Measurements from ENCODE around the gene CEMP1. TPM values are rescaled to one million over a fixed set of nuclear protein-coding genes. Genes with fewer than 3 reads are reported as not detected.

CEMP1 gene
- total RNA-seq, 1 experiment from 2014 or later: not detected

GRCh38 chr16:2518823-2519710, 12.1 kb downstream of the CEMP1 start:
- POLR2A ChIA-PET: no interaction called here
- BruUV-seq (replicated peaks): no TSS peak
- H3K27me3 ChIP-seq (ENCODE audit: control insufficient read depth, insufficient read depth, low read length): no peaks in the 10 kb centered on the region
- ATAC-seq (peak; percentile 19), DNase-seq (ENCODE audit: low read depth, low spot score) (no peak)
- H3K9me3 ChIP-seq (ENCODE audit: control insufficient read depth, insufficient read depth, low read depth, low read length): no peaks in the 10 kb centered on the region
- TF ChIP-seq TCF7L2 (IDR thresholded peaks at IDR 0.05; ENCODE audit: low read depth, low read length) (no peak), REST (IDR thresholded peaks at IDR 0.05; ENCODE audit: insufficient read depth in 1 of 2, low read depth in 2 of 2, low read length in 1 of 2) (no peak), CTCF (IDR thresholded peaks at IDR 0.05) (no peak), POLR2AphosphoS5 (IDR thresholded peaks at IDR 0.05; ENCODE audit: low read depth, low read length) (no peak), SIN3A (IDR thresholded peaks at IDR 0.05; ENCODE audit: borderline replicate concordance, insufficient read depth, low read depth, low read length) (no peak; the same call in 1 of the 2 replicates)
- H3K4me3 ChIP-seq (ENCODE audit: low read depth in 2 of 2, low read length in 2 of 2): peak overlapping the region in 1 of 2 experiments; percentile 10; a peak in 1 of 4 replicates
- in situ Hi-C loops (cut with HindIII; ENCODE audit: low pct_unique_long_range_greater_than_20kb, low sequenced_read_pairs): no loop called here
- peaks cover 2% of the 10 kb centered on the region; the same call in 1 of the 2 replicates for H3K36me3 ChIP-seq (ENCODE audit: control insufficient read depth, insufficient read depth, low read length)
- intact Hi-C loops (cut with micrococcal nuclease; ENCODE audit: unreplicated experiment): no loop called here
- CTCF ChIA-PET: interaction anchor here (0.8 kb wide), 1 partner anchor 18 kb away, joined by 3 read pairs; no protein-coding TSS in a partner anchor
- H3K4me1 ChIP-seq (ENCODE audit: control insufficient read depth, insufficient read depth, low read length): peaks cover 42% of the 10 kb centered on the region
- peak overlapping the region; percentile 66 for H3K27ac ChIP-seq (ENCODE audit: low read length)

GRCh38 chr16:2517954-2518605, 13.1 kb downstream of the CEMP1 start:
- POLR2A ChIA-PET: no interaction called here
- intact Hi-C loops (cut with micrococcal nuclease; ENCODE audit: unreplicated experiment): no loop called here

More at GRCh38 chr16:2517954-2518605, 13.1 kb downstream of the CEMP1 start:
- no peak for ATAC-seq
- H3K36me3 ChIP-seq (ENCODE audit: control insufficient read depth, insufficient read depth, low read length): peaks cover 2% of the 10 kb centered on the region; the same call in 1 of the 2 replicates
- CTCF ChIA-PET: no interaction called here
- BruUV-seq (replicated peaks): no TSS peak
- in situ Hi-C loops (cut with HindIII; ENCODE audit: low pct_unique_long_range_greater_than_20kb, low sequenced_read_pairs): no loop called here
- TF ChIP-seq SIN3A (IDR thresholded peaks at IDR 0.05; ENCODE audit: borderline replicate concordance, insufficient read depth, low read depth, low read length) (no peak), REST (IDR thresholded peaks at IDR 0.05; ENCODE audit: insufficient read depth in 1 of 2, low read depth in 2 of 2, low read length in 1 of 2) (no peak), POLR2AphosphoS5 (IDR thresholded peaks at IDR 0.05; ENCODE audit: low read depth, low read length) (no peak), CTCF (IDR thresholded peaks at IDR 0.05) (no peak), TCF7L2 (IDR thresholded peaks at IDR 0.05; ENCODE audit: low read depth, low read length) (no peak)
- no peaks in the 10 kb centered on the region for H3K9me3 ChIP-seq (ENCODE audit: control insufficient read depth, insufficient read depth, low read depth, low read length)
- no peaks in the 10 kb centered on the region for H3K27me3 ChIP-seq (ENCODE audit: control insufficient read depth, insufficient read depth, low read length)
- H3K27ac ChIP-seq (ENCODE audit: low read length): peak overlapping the region; percentile 66
- DNase-seq (ENCODE audit: low read depth, low spot score): no peak
- peaks cover 45% of the 10 kb centered on the region for H3K4me1 ChIP-seq (ENCODE audit: control insufficient read depth, insufficient read depth, low read length)
- no peak overlapping the region for H3K4me3 ChIP-seq (ENCODE audit: low read depth in 2 of 2, low read length in 2 of 2)

Data from Panc1 (cell line).